HCEC 1CT (cell line): ENCODE results near the gene TBX21.

Experiments used
- DNase-seq: peaks from one replicate; pipeline ENCODE4 v3.0.0-alpha.2; 2017

TBX21 gene

DNA sequence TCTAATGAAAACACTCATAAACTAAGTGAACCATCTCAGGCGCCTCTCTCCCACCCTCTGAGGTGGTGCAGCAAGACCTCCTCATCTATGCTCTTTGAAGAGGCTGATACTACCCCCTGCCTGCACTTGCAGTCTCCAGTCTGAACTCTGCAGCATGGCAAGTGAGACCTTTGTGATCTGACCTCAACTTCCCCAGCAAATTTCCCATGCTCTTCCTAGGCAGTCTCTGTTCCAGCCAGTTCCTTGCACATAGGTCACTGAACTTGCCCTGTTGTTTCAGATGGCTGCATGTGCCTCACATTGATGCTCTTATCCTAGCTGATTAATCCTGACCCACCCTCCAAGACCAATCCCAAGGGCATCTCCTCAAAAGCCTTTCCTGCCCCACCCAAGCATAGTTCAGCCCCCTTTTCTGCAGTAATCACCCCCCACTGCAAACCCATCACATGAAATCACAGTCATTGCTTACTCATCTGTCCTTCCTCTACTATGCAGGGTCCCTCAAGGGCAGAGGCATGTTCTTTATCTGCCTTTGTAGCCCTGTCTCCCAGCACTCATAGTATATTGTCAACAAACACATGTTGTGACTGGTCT lies 42.0 kb downstream of the TBX21 start:
- DNase-seq = peak; percentile 10

DNA sequence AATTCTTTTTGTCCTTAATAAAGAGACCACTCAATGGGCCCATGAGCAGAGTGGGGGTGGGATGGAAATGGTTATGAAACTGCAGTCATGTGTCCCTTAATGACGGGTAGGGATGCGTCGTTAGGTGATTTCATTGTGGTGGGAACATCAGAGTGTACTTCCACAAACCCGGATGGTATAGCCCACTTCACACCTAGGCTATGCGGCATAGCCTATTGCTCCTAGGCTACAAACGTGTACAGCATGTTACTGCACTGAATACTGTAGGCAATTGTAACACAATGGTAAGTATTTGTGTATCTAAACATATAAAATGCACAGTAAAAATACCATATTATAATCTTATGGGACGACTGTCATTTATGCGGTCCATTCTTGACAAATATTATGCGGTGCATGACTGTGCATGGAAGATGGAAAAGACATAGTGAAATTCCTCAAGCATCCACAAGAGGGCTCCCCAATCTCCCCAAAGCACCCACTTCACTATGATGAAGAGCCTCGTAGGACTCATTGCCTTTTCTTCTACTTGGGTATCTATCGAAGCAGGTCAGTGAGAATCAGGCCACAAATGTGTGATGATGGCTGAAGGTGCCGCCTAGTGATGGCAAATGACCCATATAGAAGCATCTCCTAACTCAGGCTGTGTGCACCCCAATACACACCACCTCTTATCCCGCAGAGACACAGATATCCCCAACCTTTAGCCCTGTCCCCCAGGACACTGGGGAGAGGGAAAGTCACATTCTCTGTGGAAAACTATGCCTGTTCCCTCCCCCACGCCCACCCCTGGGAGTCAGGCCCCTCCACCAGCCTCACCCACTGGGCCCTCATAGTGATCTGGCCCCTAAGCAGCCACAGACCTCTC lies 43.5 kb downstream of the TBX21 start:
- DNase-seq = peak; percentile 52

DNA sequence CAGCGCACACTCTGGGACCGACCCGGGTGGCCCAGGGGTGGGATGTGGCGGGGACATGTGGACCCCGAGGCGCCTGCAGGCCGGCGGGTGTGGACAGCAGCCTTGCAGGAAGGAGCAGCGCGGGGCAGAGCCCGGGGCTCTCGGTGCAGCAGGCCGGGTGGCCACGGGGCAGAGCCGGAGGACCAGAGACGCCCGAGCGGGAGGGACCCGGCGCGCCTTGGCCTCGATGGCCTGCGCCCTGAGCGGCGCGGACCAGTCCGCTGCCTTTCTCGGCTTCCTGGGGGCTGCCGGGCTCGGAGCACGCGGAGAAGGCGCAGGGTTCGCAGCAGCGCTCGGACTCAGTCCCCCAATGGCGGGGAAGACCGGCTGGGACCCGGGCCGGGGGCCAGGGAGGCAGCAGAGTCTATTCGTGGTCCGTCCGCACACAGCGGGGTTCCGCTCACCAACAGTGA lies 45.2 kb downstream of the TBX21 start:
- no peak for DNase-seq

DNA sequence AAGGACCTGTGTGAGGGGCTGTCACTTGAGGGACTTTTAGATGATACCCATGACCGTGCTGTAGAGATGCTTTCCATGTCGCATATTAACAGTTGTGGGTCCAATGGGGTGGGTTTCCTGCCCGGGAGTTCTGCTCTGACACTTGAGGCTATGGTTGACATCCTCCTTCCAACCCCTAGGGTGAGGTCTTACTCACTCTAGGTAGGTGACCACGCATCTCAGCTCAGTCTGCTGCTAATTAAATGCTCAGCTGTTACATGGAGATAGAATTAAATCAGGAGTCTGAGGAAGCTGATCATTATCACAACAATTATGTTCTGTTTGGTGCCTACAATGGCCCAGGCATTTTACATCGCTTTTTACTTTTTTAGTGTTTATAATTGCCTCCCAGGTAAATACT lies 48.4 kb downstream of the TBX21 start:
- DNase-seq = no peak

DNA sequence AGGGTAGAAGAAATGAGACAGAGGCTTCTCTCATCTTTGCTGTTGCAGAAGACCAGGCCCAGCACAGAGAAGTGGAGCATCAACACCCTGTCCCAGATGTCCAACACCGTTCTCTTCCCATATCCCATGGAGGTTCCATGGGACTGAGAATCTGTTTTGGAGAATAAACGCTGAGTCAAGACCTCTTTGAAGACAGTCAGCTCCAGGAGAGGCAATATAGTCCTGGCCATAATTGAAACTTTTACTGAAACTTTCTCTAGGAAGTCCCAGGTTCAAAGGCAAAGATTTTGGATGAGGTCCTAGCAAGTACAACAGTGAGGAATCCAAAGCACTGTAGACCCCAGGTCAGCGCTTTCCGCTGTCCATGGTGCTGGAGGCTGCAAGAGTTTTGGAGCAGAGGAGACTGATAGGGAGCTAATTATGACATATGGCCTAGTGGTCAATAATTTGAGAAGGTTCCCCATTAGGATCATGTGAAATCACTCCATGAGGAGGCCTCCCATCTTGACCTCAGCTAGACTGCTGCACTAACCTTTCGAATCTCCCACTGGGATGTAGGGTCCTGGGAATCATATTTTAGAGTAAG lies 52.6 kb downstream of the TBX21 start:
- peak; percentile 15 for DNase-seq

DNA sequence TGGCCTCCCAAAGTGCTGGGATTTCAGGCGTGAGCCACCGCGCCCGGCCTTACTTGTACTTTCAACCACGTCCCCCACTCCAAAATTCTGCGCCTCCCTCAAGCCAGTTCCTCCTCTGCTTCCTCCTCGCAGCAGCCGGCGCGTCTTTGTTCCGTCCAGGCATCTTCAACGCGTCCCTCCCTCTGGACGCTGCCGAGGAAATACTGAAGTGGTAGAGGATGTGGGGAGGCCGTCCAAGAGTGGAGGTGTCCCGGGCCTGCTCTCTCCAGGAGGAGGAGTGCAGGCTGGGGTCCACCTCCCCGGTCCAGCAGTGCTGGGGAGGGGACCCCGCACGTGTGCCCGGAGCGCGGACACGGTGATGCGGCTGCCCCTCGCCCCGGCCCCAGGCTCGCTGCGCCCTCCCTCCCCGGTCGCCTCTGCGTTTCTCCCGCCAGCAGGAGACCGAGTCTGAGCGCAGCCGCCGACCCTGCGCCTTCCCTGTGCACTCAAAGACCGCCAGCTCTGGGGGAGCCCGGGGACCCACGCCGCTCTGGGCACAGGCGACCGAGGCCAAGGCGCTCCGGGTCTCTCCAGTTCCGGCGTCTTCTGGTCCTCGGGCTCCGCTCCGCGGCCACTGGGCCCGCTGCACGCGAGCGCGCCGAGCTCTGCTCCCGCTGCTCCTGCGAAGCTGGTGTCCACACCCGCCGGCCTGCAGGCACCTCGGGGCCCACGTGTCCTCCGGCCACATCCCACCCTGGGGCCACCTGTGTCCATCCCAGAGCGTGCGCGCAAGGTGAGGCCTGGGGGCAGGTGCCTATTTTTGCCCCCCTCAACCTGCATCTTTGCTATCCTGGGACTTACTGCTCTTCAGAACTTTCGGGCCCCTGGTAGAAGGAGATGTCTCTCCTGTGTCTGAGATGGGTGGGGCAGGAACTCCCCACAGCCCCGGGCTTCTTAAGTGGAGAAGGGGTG lies 56.9 kb downstream of the TBX21 start:
- DNase-seq = peak; percentile 15

DNA sequence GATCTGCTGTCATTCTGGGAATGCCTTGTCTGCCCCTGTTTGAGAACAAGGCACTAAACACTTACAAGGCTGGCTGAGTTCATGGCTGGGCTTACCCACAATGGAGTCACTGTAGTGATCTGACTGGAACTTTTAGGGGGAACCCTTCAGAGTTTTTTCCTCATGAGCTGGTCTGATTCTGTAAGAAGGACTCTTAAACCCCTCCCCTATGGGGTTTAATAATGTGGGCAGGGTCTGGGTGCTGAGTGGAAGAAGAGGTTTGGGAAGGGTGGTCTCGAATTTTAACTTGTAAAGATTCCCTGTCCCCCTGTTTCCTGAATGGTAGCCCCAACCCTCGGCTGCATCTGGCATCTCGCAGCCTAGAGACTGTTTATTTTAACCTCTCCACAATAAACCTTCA lies 58.0 kb downstream of the TBX21 start:
- DNase-seq = no peak

DNA sequence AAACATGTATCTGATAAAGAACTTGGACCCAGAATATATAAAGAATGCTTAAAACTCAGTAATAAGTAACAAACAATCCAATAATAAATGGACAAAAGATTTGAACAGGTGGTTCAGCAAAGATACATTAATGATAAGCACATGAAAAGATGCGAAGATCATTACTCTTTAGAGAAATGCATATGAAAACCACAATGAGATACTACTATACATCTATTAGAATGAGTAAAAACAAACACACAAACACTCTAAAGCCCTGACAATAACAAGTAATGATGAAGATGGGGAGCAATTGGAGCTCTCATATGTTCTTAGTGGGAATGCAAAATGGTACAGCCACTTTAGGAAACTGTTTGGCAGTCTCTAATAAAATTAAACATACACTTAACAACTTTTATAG lies 59.4 kb downstream of the TBX21 start:
- no peak for DNase-seq

DNA sequence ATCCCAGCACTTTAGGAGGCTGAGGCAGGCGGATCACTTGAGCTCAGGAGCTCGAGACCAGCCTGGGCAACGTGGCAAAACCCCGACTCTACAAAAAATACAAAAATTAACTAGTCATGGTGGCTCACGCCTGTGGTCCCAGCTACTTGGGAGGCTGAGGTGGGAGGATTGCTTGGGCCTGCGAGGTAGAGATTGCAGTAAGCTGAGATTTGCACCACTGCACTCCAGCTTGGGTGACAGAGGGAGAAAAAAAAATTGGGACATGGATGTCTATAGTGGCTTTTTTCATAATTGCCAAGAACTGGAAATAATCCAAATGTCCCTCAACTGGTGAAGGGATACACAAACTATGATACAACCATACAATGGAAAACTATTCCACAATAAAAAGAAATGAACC lies 59.9 kb downstream of the TBX21 start:
- no peak for DNase-seq
